Testis (tissue), 2 donors: ENCODE results near the gene RPS2.

ENCODE experiments used
- CTCF ChIP-seq, 3 experiments: fragments of 450-650 bp in 2 of 3; fragments of 200-600 bp in 1 of 3; sonication (generic) in 1 of 3; IDR thresholded peaks; one replicate each; pipeline ENCODE4 v1.5.1; 2016 to 2019; ENCODE audit warnings: antibody characterized with exemption in 3 of 3, mild to moderate bottlenecking in 2 of 3, moderate library complexity in 1 of 3
- POLR2A ChIP-seq: fragments of 450-650 bp; IDR thresholded peaks from one replicate; pipeline ENCODE4 v1.6.1; 2017; ENCODE audit warnings: antibody characterized with exemption, mild to moderate bottlenecking, moderate library complexity

GRCh38 chr16:1991588-1991947, 26.9 kb upstream of the RPS2 start:
- TF ChIP-seq CTCF (IDR thresholded peaks at IDR 0.05) (no peak), POLR2A (no peak)
